A549 (cell line): Measurements from ENCODE around the gene FAM217B. TPM values are rescaled to one million over a fixed set of nuclear protein-coding genes. Genes with fewer than 3 reads are reported as not detected.

Experiments
- ATAC-seq, 2 experiments: fragments of 200-7000 bp in 1 of 2; fragments of >200 bp in 1 of 2; cut with Nextera tagmentation in 1 of 2; cut with Tn5 transposase in 1 of 2; 3 replicates each; pipeline versions ENCODE4 v1.8.0 to v1.9.1; 2018 to 2020; ENCODE audit warnings: mild to moderate bottlenecking in 1 of 2, moderate library complexity in 1 of 2
- CTCF ChIA-PET: fragments of 300-600 bp; sonication (Branson Sonifier 250); formaldehyde crosslinking; extraction: SDS; loops from one replicate; lab custom pipeline; 2021; ENCODE audit warnings: antibody characterized with exemption, inconsistent platforms; lab: Yijun Ruan, JAX
- POLR2A ChIA-PET: fragments of 350-600 bp; formaldehyde crosslinking; extraction: SDS; loops from one replicate; lab custom pipeline; 2021; ENCODE audit warnings: antibody characterized with exemption, inconsistent platforms; lab: Yijun Ruan, JAX
- DNase-seq, 2 experiments: peaks; one replicate each; pipeline versions ENCODE4 v3.0.0 to v3.0.0-alpha.2; 2011 to 2016; ENCODE audit warnings: low read depth in 1 of 2, low spot score in 1 of 2
- FAIRE-seq: peaks from 2 replicates; lab custom pipeline; 2011; peaks lifted over from hg19 to GRCh38; lab: Jason Lieb, UNC
- H3K27ac ChIP-seq, 2 experiments: fragments of >200 bp; sonication (Bioruptor Twin); formaldehyde crosslinking; 3 replicates each; pipeline ENCODE4 v1.5.1; 2016 to 2017
- H3K4me1 ChIP-seq: fragments of >200 bp; sonication (Bioruptor Twin); formaldehyde crosslinking; 3 replicates; pipeline ENCODE4 v1.6.1; 2016
- H3K4me2 ChIP-seq: fragments of >200 bp; sonication (Bioruptor Twin); formaldehyde crosslinking; 3 replicates; pipeline ENCODE4 v1.6.1; 2016
- H3K4me3 ChIP-seq: fragments of >200 bp; sonication (Bioruptor Twin); formaldehyde crosslinking; 3 replicates; pipeline ENCODE4 v1.5.1; 2016
- H3K9me3 ChIP-seq: fragments of >200 bp; sonication (Bioruptor Twin); formaldehyde crosslinking; 3 replicates; pipeline ENCODE4 v1.6.1; 2016
- BCL3 ChIP-seq: fragments of >200 bp; sonication (Bioruptor Twin); formaldehyde crosslinking; IDR thresholded peaks from 3 replicates; pipeline ENCODE4 v1.6.1; 2016
- CBX2 ChIP-seq: fragments of 200-600 bp; sonication (generic); IDR thresholded peaks from 2 replicates; pipeline ENCODE4 v1.6.1; 2016; ENCODE audit warnings: low read depth, mild to moderate bottlenecking, borderline replicate concordance
- CTCF ChIP-seq: fragments of >200 bp; sonication (Bioruptor Twin); formaldehyde crosslinking; IDR thresholded peaks from 3 replicates; pipeline ENCODE4 v1.5.1; 2016
- E2F6 ChIP-seq: IDR thresholded peaks from 2 replicates; pipeline ENCODE4 v1.6.1; 2012; ENCODE audit warnings: low read depth, borderline replicate concordance
- EHF ChIP-seq: fragments of 250-450 bp; sonication (Bioruptor Pico); IDR thresholded peaks from 2 replicates; pipeline ENCODE4 v1.5.0; 2020; ENCODE audit warnings: mild to moderate bottlenecking
- ELK1 ChIP-seq: fragments of 150-350 bp; IDR thresholded peaks from 2 replicates; pipeline ENCODE4 v1.6.1; 2014; ENCODE audit warnings: low read depth, mild to moderate bottlenecking, low read length
- EP300 ChIP-seq, 2 experiments: fragments of >200 bp; sonication (Bioruptor Twin); formaldehyde crosslinking; IDR thresholded peaks; 2 replicates in 1 of 2; 3 replicates in 1 of 2; pipeline ENCODE4 v1.6.1; 2016 to 2017
- ESRRA ChIP-seq: fragments of 150-350 bp; IDR thresholded peaks from 2 replicates; pipeline ENCODE4 v1.6.1; 2014; ENCODE audit warnings: mild to moderate bottlenecking, low read length, borderline replicate concordance
- FOSL2 ChIP-seq, 2 experiments: fragments of 450-650 bp in 1 of 2; fragments of >200 bp in 1 of 2; sonication (Bioruptor Twin) in 1 of 2; formaldehyde crosslinking; IDR thresholded peaks; 2 replicates each; pipeline versions ENCODE4 v1.5.0 to v1.6.1; 2016 to 2020; ENCODE audit warnings: mild to moderate bottlenecking in 1 of 2, moderate library complexity in 1 of 2
- GATA3 ChIP-seq: IDR thresholded peaks from 2 replicates; pipeline ENCODE4 v1.6.1; 2012; ENCODE audit warnings: borderline replicate concordance
- HES2 ChIP-seq: fragments of >200 bp; sonication (Bioruptor Twin); formaldehyde crosslinking; IDR thresholded peaks from 2 replicates; pipeline ENCODE4 v1.6.1; 2016
- KDM1A ChIP-seq: fragments of 200-600 bp; sonication (generic); IDR thresholded peaks from 2 replicates; pipeline ENCODE4 v1.6.1; 2016; ENCODE audit warnings: low read depth, mild to moderate bottlenecking
- MAFK ChIP-seq: fragments of 450-650 bp; IDR thresholded peaks from 2 replicates; pipeline ENCODE4 v1.6.1; 2014; ENCODE audit not compliant: partially characterized antibody
- MAZ ChIP-seq: fragments of 150-350 bp; IDR thresholded peaks from 2 replicates; pipeline ENCODE4 v1.6.1; 2014; ENCODE audit warnings: antibody characterized with exemption, low read depth, low read length, borderline replicate concordance
- PHF8 ChIP-seq: fragments of 200-600 bp; sonication (generic); IDR thresholded peaks from 2 replicates; pipeline ENCODE4 v1.6.1; 2016; ENCODE audit warnings: low read depth, mild to moderate bottlenecking, antibody characterized with exemption, moderate library complexity, borderline replicate concordance
- POLR2AphosphoS2 ChIP-seq: conservative IDR thresholded peaks from 2 replicates; pipeline ENCODE4 v1.6.1; 2012; ENCODE audit warnings: low read length, improper control_type of control experiment, inconsistent platforms
- RAD21 ChIP-seq, 2 experiments: fragments of >200 bp in 1 of 2; sonication (Bioruptor Twin) in 1 of 2; formaldehyde crosslinking in 1 of 2; IDR thresholded peaks in 1 of 2; conservative IDR thresholded peaks in 1 of 2; 2 replicates in 1 of 2; 3 replicates in 1 of 2; pipeline ENCODE4 v1.6.1; 2012 to 2018; ENCODE audit warnings: inconsistent platforms in 1 of 2
- RARB ChIP-seq: fragments of 250-450 bp; sonication (Bioruptor Pico); IDR thresholded peaks from 2 replicates; pipeline ENCODE4 v1.8.0; 2021; ENCODE audit warnings: mild to moderate bottlenecking, moderate library complexity
- TP53 ChIP-seq: fragments of 250-450 bp; sonication (Bioruptor Pico); IDR thresholded peaks from 2 replicates; pipeline ENCODE4 v1.5.0; 2021; ENCODE audit warnings: mild to moderate bottlenecking, moderate library complexity
- ZSCAN20 ChIP-seq: fragments of 250-450 bp; sonication (Bioruptor Pico); IDR thresholded peaks from 2 replicates; pipeline ENCODE4 v1.8.0; 2022; ENCODE audit warnings: mild to moderate bottlenecking, moderate library complexity
- WGBS: methylation state at CpG from one replicate; pipeline ENCODE4 v1.1.6; 2017; ENCODE audit errors: missing lambda C conversion rate; 5-methylcytosine and 5-hydroxymethylcytosine counted together
- polyA plus RNA-seq, 4 experiments: library from polyadenylated mRNA; depleted of rRNA in 3 of 4; stranded (reverse); fragments of >200 nt; fragmentation: RNase III in 1 of 4; extraction: RNeasy Plus Mini Kit Qiagen cat#74134 plus additional on column Dnase treatment in 1 of 4; gene quantifications; 2 replicates in 3 of 4; 3 replicates in 1 of 4; pipeline ENCODE4 v1.2.3, GENCODE V29; 2011 to 2017

FAM217B gene
- polyA plus RNA-seq, 2 of the 4 experiments (the other 2 are of a cell fraction) = 6.2 to 11.6 TPM

GRCh38 chr20:59977086-59977485, 36.9 kb downstream of the FAM217B start:
- no peaks in the 10 kb centered on the region for H3K4me1 ChIP-seq
- ATAC-seq = no peak
- H3K4me3 ChIP-seq = no peak overlapping the region
- TF ChIP-seq GATA3 (no peak), ZSCAN20 (CRISPR knock-in tag) (no peak), ELK1 (no peak), ESRRA (no peak)
- H3K27ac ChIP-seq = no peak overlapping the region
- CTCF ChIA-PET = no interaction called here
- FAIRE-seq = no peak
- POLR2A ChIA-PET = no interaction called here
- no peak for DNase-seq
- no peaks in the 10 kb centered on the region for H3K9me3 ChIP-seq
- 42% methylated on average over 9 of the region's 9 CpGs for WGBS
- H3K4me2 ChIP-seq = no peak overlapping the region

- DNase-seq = no peak
- Histone ChIP-seq H3K4me1 (peaks cover 4% of the 10 kb centered on the region), H3K9me3 (no peaks in the 10 kb centered on the region), H3K4me3 (no peak overlapping the region), H3K4me2 (no peak overlapping the region), H3K27ac (no peak overlapping the region)
- ATAC-seq = no peak
- ChIA-PET POLR2A (no interaction called here), CTCF (no interaction called here)
- no peak for TF ChIP-seq CBX2
- no peak for TF ChIP-seq POLR2AphosphoS2
- TF ChIP-seq KDM1A = no peak
- TF ChIP-seq ELK1 = no peak
- no peak for TF ChIP-seq PHF8
- no peak for TF ChIP-seq HES2
- TF ChIP-seq FOSL2 (IDR thresholded peaks at IDR 0.05) = no peak
- TF ChIP-seq FOSL2 (CRISPR knock-in tag; IDR thresholded peaks at IDR 0.05) = no peak
- TF ChIP-seq TP53 (CRISPR knock-in tag) = no peak
- TF ChIP-seq MAFK = no peak
- TF ChIP-seq E2F6 = no peak
- no peak for TF ChIP-seq EP300 (IDR thresholded peaks at IDR 0.05)
- TF ChIP-seq MAZ = no peak
- no peak for TF ChIP-seq EHF (CRISPR knock-in tag)
- no peak for TF ChIP-seq BCL3
- TF ChIP-seq RARB (CRISPR knock-in tag) = no peak
- TF ChIP-seq RAD21 (conservative IDR thresholded peaks at IDR 0.05 in 1 of 2, IDR thresholded peaks at IDR 0.05 in 1 of 2) = no peak
- no peak for TF ChIP-seq CTCF
- FAIRE-seq = no peak
- 80% methylated on average over 9 of the region's 9 CpGs for WGBS
These were observed 42.9 kb downstream of the FAM217B start for GRCh38 chr20:59983076-59983475.
